BJ (cell line): ENCODE results near the gene NSD2. TPM values are rescaled to one million over a fixed set of nuclear protein-coding genes. Genes with fewer than 3 reads are reported as not detected.
A peak's percentile ranks its signal among the peaks of the same experiment; 100 is the strongest.

ENCODE experiments used
- CTCF ChIA-PET: fragments of 350-600 bp; formaldehyde crosslinking; extraction: SDS; loops from one replicate; lab custom pipeline; 2021; ENCODE audit warnings: antibody characterized with exemption, inconsistent platforms; lab: Yijun Ruan, JAX
- POLR2A ChIA-PET: fragments of 300-600 bp; sonication (Branson Sonifier 250); formaldehyde crosslinking; extraction: SDS; loops from one replicate; lab custom pipeline; 2021; ENCODE audit warnings: antibody characterized with exemption; lab: Charles Lee
- DNase-seq: peaks from one replicate; pipeline ENCODE4 v3.0.0-alpha.2; 2011; ENCODE audit warnings: low read depth
- H3K27me3 ChIP-seq: 2 replicates; pipeline ENCODE4 v1.6.0; 2011; ENCODE audit warnings: low read length; ENCODE audit not compliant: control insufficient read depth, insufficient read depth
- H3K36me3 ChIP-seq: 2 replicates; pipeline ENCODE4 v1.5.1; 2011; ENCODE audit warnings: low read length; ENCODE audit not compliant: control insufficient read depth, insufficient read depth
- H3K4me3 ChIP-seq: 2 replicates; pipeline ENCODE4 v1.5.1; 2011; ENCODE audit warnings: low read depth, mild to moderate bottlenecking, control low read depth, low read length
- CTCF ChIP-seq: IDR thresholded peaks from 2 replicates; pipeline ENCODE4 v1.5.1; 2011; ENCODE audit warnings: low read depth, mild to moderate bottlenecking, control low read depth, inconsistent platforms, low read length, moderate library complexity; ENCODE audit not compliant: insufficient read depth
- polyA plus RNA-seq: library from polyadenylated mRNA; depleted of rRNA; stranded (reverse); fragments of >200 nt; gene quantifications from 2 replicates; pipeline ENCODE4 v1.2.3, GENCODE V29; 2011

Gene NSD2
- polyA plus RNA-seq, 1 experiment = 22.3 TPM

- ChIA-PET CTCF (interaction anchor here (1.1 to 2.7 kb wide), 2 partner anchors 13 to 30 kb away, joined by 3 to 9 read pairs; no protein-coding TSS in a partner anchor), POLR2A (no interaction called here)
- no peak for DNase-seq
- Histone ChIP-seq H3K36me3 (no peaks in the 10 kb centered on the region), H3K4me3 (peak overlapping the region; percentile 72), H3K27me3 (peaks cover 2% of the 10 kb centered on the region; the same call in 1 of the 2 replicates)
- no peak for TF ChIP-seq CTCF
These were observed 1.5 kb upstream of the NSD2 start for GRCh38 chr4:1869530-1870327.

- Histone ChIP-seq H3K4me3 (peak overlapping the region; percentile 72), H3K36me3 (no peaks in the 10 kb centered on the region), H3K27me3 (peaks cover 2% of the 10 kb centered on the region; the same call in 1 of the 2 replicates)
- POLR2A ChIA-PET = no interaction called here
- CTCF ChIA-PET = interaction anchor here (1.1 to 2.7 kb wide), 2 partner anchors 13 to 29 kb away, joined by 3 to 9 read pairs; no protein-coding TSS in a partner anchor
- no peak for TF ChIP-seq CTCF
- no peak for DNase-seq
These were observed 940 bp upstream of the NSD2 start for GRCh38 chr4:1870328-1870577.

- no peak for TF ChIP-seq CTCF
- no peak for DNase-seq
- ChIA-PET POLR2A (no interaction called here), CTCF (no interaction called here)
- Histone ChIP-seq H3K36me3 (no peaks in the 10 kb centered on the region), H3K4me3 (peak overlapping the region; percentile 70), H3K27me3 (no peaks in the 10 kb centered on the region; the same call in 1 of the 2 replicates)
These were observed 353 bp downstream of the NSD2 start for GRCh38 chr4:1871471-1872021.

- Histone ChIP-seq H3K27me3 (no peaks in the 10 kb centered on the region), H3K36me3 (no peaks in the 10 kb centered on the region), H3K4me3 (no peak overlapping the region; the same call in 1 of the 2 replicates)
- DNase-seq = no peak
- no peak for TF ChIP-seq CTCF
- POLR2A ChIA-PET = no interaction called here
- CTCF ChIA-PET = interaction anchor here (0.6 to 2.3 kb wide), 3 partner anchors 10 to 26 kb away, joined by 3 to 11 read pairs (median 10); no protein-coding TSS in a partner anchor
These were observed 1.7 kb downstream of the NSD2 start for GRCh38 chr4:1872870-1873269.

GRCh38 chr4:1873291-1873690, 2.1 kb downstream of the NSD2 start:
- TF ChIP-seq CTCF = no peak
- DNase-seq = no peak
- ChIA-PET POLR2A (no interaction called here), CTCF (interaction anchor here (1.9 to 2.3 kb wide), 2 partner anchors 10 to 26 kb away, joined by 10 to 11 read pairs; no protein-coding TSS in a partner anchor)
- Histone ChIP-seq H3K27me3 (no peaks in the 10 kb centered on the region), H3K4me3 (no peak overlapping the region), H3K36me3 (no peaks in the 10 kb centered on the region)
